Measurements from ENCODE around the gene DOCK9. TPM values are rescaled to one million over a fixed set of nuclear protein-coding genes. Genes with fewer than 3 reads are reported as not detected.

The DOCK9 gene
- total RNA-seq, 4 donors from 2014 or later, result 31.4 to 46.7 (median 45.6) TPM

DNA sequence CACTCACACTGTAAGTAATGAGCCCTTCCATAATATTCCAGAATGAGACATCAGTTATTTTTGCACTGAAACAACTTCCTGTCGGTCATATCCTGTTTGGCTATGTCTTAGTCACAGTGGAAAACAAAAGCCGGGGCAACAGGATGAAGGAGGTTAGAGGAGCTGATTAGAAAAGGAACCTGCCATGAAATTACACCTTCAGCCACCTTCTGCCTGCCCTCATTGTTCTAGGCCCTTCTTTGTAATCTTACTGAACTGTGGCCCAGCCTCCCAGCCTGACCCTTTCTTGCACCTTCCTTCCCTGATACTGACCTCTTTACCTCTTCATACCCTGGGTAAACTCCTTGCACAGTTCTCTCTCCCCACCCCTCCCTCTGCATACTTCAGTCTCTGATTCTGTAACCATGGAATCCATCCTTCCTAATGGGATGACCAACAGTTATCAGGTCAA lies 67.3 kb downstream of the DOCK9 start:
- TF ChIP-seq POLR2A (IDR thresholded peaks at IDR 0.05), result peak in 1 of 2 donors; percentile 27
- TF ChIP-seq CTCF (IDR thresholded peaks at IDR 0.05 in 4 of 5, conservative IDR thresholded peaks at IDR 0.05 in 1 of 5), result no peak
- Histone ChIP-seq H3K4me3 (no peak overlapping the region), H3K27me3 (no peaks in the 10 kb centered on the region), H3K9me3 (no peaks in the 10 kb centered on the region), H3K36me3 (peaks cover 0 to 6% of the 10 kb centered on the region in 2 donors), H3K4me1 (peaks cover 8 to 20% of the 10 kb centered on the region in 2 donors), H3K27ac (peak overlapping the region; percentile 62 to 78 (median 69))
- intact Hi-C loops (cut with DNase I; ENCODE audit: low total_unique reads) (no loop called here), in situ Hi-C loops (cut with MboI; ENCODE audit: low sequenced_read_pairs in 4 of 4) (no loop called here)
- DNase-seq, result no peak
- ATAC-seq, result peak; percentile 70 to 77

GRCh38 chr13:98909016-98909415 lies 68.8 kb downstream of the DOCK9 start:
- H3K27ac ChIP-seq, result peak overlapping the region; percentile 40 to 64 (median 60)
- H3K27me3 ChIP-seq, result no peaks in the 10 kb centered on the region
- peaks cover 8 to 17% of the 10 kb centered on the region in 2 donors for H3K4me1 ChIP-seq
- H3K36me3 ChIP-seq, result peaks cover 0 to 4% of the 10 kb centered on the region in 2 donors
- no peaks in the 10 kb centered on the region for H3K9me3 ChIP-seq
- in situ Hi-C loops (cut with MboI; ENCODE audit: low sequenced_read_pairs in 4 of 4) (no loop called here), intact Hi-C loops (cut with DNase I; ENCODE audit: low total_unique reads) (loop anchor here (5.0 kb wide), 1 partner anchor 123 kb away; no protein-coding TSS in a partner anchor)
- DNase-seq, result no peak
- no peak for ATAC-seq
- no peak overlapping the region for H3K4me3 ChIP-seq
- TF ChIP-seq CTCF (IDR thresholded peaks at IDR 0.05 in 4 of 5, conservative IDR thresholded peaks at IDR 0.05 in 1 of 5), result no peak
- no peak for TF ChIP-seq POLR2A (IDR thresholded peaks at IDR 0.05)

DNA sequence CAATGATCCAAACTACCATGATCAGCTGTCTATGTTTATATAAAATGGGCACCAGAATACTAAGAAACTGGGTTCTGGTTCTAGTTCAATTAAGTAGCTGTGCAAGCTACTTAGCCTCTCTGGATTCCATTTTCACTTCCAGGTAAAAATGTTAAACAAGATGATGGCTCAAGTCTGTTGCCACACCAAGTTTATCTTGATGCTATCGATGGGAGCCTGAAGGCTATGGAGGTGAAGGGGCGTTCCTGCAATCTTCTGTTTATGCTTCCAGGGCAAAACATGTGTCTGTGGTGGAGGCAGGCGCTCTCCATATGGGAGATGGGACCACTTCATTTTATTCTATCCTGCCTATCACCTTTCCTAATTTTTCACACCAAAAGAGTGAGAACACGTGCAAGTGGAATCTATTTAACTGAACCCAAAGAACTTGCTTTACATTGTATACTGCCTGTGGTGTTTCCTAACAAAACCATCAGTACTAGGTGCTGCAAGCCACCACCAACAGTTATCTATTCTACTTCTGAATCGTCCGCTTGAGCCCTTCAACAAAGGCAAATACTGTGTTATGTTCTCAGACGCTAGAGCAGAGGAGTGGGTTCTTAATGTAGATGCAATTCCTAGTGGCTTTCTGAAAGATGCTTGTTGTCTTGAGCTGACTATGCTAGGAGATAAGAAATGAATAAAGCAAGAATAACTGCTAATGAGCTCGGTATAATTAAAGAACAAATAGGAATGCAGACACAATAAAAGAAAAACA lies 70.9 kb downstream of the DOCK9 start:
- no peak for TF ChIP-seq POLR2A (IDR thresholded peaks at IDR 0.05)
- TF ChIP-seq CTCF (IDR thresholded peaks at IDR 0.05 in 4 of 5, conservative IDR thresholded peaks at IDR 0.05 in 1 of 5), result no peak
- DNase-seq (no peak), ATAC-seq (no peak)
- no peak overlapping the region for H3K27ac ChIP-seq
- no peaks in the 10 kb centered on the region for H3K27me3 ChIP-seq
- intact Hi-C loops (cut with DNase I; ENCODE audit: low total_unique reads), result loop anchor here (5.0 kb wide), 1 partner anchor 125 kb away; no protein-coding TSS in a partner anchor
- no peak overlapping the region for H3K4me3 ChIP-seq
- H3K4me1 ChIP-seq, result peaks cover 0 to 13% of the 10 kb centered on the region in 2 donors
- H3K9me3 ChIP-seq, result no peaks in the 10 kb centered on the region
- in situ Hi-C loops (cut with MboI; ENCODE audit: low sequenced_read_pairs in 4 of 4), result no loop called here
- H3K36me3 ChIP-seq, result peaks cover 0 to 9% of the 10 kb centered on the region in 2 donors

DNA sequence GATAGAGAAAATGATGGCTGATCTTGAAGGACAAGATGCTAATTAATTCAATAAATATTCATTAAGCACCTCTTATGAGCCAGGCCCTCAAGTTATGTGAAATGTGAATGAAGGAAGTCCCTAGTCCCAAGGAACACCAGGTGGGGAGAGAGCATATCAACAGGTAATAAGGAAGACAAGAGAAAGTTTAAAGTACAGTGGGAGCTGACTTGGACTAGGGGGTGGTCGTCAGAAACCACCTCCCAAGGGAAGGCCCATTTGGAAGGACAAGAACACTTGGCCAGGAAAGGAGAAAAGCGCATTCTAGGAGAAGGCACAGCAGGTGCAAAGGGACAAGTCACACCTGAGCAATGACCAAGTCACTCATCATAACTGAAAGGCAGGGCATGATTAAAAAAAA lies 72.7 kb downstream of the DOCK9 start:
- Histone ChIP-seq H3K4me3 (no peak overlapping the region), H3K27ac (no peak overlapping the region), H3K36me3 (peaks cover 0 to 16% of the 10 kb centered on the region in 2 donors), H3K4me1 (peaks cover 0 to 7% of the 10 kb centered on the region in 2 donors), H3K9me3 (no peaks in the 10 kb centered on the region), H3K27me3 (no peaks in the 10 kb centered on the region)
- intact Hi-C loops (cut with DNase I; ENCODE audit: low total_unique reads), result loop anchor here (5.0 kb wide), 1 partner anchor 127 kb away; no protein-coding TSS in a partner anchor
- in situ Hi-C loops (cut with MboI; ENCODE audit: low sequenced_read_pairs in 4 of 4), result no loop called here
- no peak for ATAC-seq
- TF ChIP-seq POLR2A (IDR thresholded peaks at IDR 0.05), result no peak
- DNase-seq, result no peak

DNA sequence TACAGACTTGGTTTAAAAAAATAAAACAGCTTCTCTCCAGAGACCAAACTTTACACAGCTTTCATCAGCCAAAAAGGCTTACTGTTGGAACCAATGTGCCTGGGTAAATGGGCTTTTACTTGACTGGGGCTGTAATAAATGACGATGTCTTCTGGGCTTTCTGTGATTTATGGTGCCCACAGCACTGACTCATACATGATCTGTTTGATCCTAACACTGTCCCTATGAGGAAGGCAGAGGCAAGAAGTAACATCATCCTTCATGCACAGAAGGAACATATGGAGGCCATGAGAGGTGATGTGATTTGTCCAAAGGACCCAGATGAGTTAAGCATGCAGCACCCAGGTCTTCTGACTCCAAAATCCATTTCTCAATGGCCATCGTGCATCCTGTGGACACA lies 77.4 kb downstream of the DOCK9 start:
- in situ Hi-C loops (cut with MboI; ENCODE audit: low sequenced_read_pairs in 4 of 4) (no loop called here), intact Hi-C loops (cut with DNase I; ENCODE audit: low total_unique reads) (no loop called here)
- TF ChIP-seq POLR2A (IDR thresholded peaks at IDR 0.05), result no peak
- TF ChIP-seq CTCF (IDR thresholded peaks at IDR 0.05 in 4 of 5, conservative IDR thresholded peaks at IDR 0.05 in 1 of 5), result no peak

More for the DNA sequence above, 77.4 kb downstream of the DOCK9 start:
- H3K4me3 ChIP-seq, result no peak overlapping the region
- DNase-seq (no peak), ATAC-seq (no peak)
- no peak overlapping the region for H3K27ac ChIP-seq
- no peaks in the 10 kb centered on the region for H3K9me3 ChIP-seq
- H3K36me3 ChIP-seq, result peaks cover 0 to 20% of the 10 kb centered on the region in 2 donors
- H3K4me1 ChIP-seq, result no peaks in the 10 kb centered on the region
- no peaks in the 10 kb centered on the region for H3K27me3 ChIP-seq

All from gastrocnemius medialis (tissue), 4 donors.